T47D (cell line): ENCODE data around the gene SHANK1.

Experiments
- DNase-seq, 2 experiments: peaks; one replicate each; pipeline versions ENCODE4 v3.0.0 to v3.0.0-alpha.2; 2011 to 2012; ENCODE audit warnings: low read depth in 1 of 2, low spot score in 1 of 2
- JUND ChIP-seq: IDR thresholded peaks from 2 replicates; pipeline ENCODE4 v1.6.1; 2012; ENCODE audit warnings: low read depth
- in situ Hi-C: cut with HindIII; loops from 2 replicates; pipeline ENCODE4 v1.10.0; 2016; ENCODE audit warnings: low sequenced_read_pairs, low pct_unique_long_range_greater_than_20kb

Gene SHANK1

GRCh38 chr19:50702158-50702870 lies 17.3 kb downstream of the SHANK1 start:
- in situ Hi-C loops = no loop called here
- no peak for DNase-seq
- no peak for TF ChIP-seq JUND

- in situ Hi-C loops = no loop called here
- no peak for TF ChIP-seq JUND
- DNase-seq = no peak
These were observed 18.1 kb downstream of the SHANK1 start for GRCh38 chr19:50701367-50701985.

- in situ Hi-C loops = no loop called here
- TF ChIP-seq JUND = no peak
These were observed 22.0 kb downstream of the SHANK1 start for GRCh38 chr19:50697414-50698124.

GRCh38 chr19:50696094-50696483 lies 23.5 kb downstream of the SHANK1 start:
- TF ChIP-seq JUND = no peak
- DNase-seq = no peak
- in situ Hi-C loops = no loop called here

More at GRCh38 chr19:50697414-50698124, 22.0 kb downstream of the SHANK1 start:
- DNase-seq = no peak

- no peak for TF ChIP-seq JUND
- DNase-seq = peak in 1 of 2 experiments; percentile 31
- in situ Hi-C loops = no loop called here
These were observed 24.1 kb downstream of the SHANK1 start for GRCh38 chr19:50695251-50696093.

- in situ Hi-C loops = no loop called here
- DNase-seq = no peak
- TF ChIP-seq JUND = no peak
These were observed 24.8 kb downstream of the SHANK1 start for GRCh38 chr19:50694815-50695145.

GRCh38 chr19:50693064-50693975 lies 26.3 kb downstream of the SHANK1 start:
- no peak for DNase-seq
- in situ Hi-C loops = no loop called here
- no peak for TF ChIP-seq JUND

- DNase-seq = no peak
- no peak for TF ChIP-seq JUND
- in situ Hi-C loops = no loop called here
These were observed 29.2 kb downstream of the SHANK1 start for GRCh38 chr19:50690439-50690838.

GRCh38 chr19:50688766-50689165 lies 30.8 kb downstream of the SHANK1 start:
- no peak for TF ChIP-seq JUND
- DNase-seq = no peak
- in situ Hi-C loops = no loop called here

- in situ Hi-C loops = no loop called here
- TF ChIP-seq JUND = no peak
- DNase-seq = no peak
These were observed 33.1 kb downstream of the SHANK1 start for GRCh38 chr19:50686310-50687032.
